Loucy (cell line): ENCODE results near the gene FLRT2.

Source experiments
- EZH2phosphoT487 ChIP-seq: fragments of 200-600 bp; IDR thresholded peaks from 2 replicates; pipeline ENCODE4 v1.6.1; 2018; ENCODE audit warnings: antibody characterized with exemption, mild to moderate bottlenecking, moderate library complexity, borderline replicate concordance
- TF ChIP-seq, protein P1 (sequence below): fragments of 200-600 bp; sonication (generic); conservative IDR thresholded peaks from 2 replicates; pipeline ENCODE4 v1.5.1; 2014; ENCODE audit warnings: mild to moderate bottlenecking, antibody characterized with exemption, low read length

- TF ChIP-seq, protein P1, sequence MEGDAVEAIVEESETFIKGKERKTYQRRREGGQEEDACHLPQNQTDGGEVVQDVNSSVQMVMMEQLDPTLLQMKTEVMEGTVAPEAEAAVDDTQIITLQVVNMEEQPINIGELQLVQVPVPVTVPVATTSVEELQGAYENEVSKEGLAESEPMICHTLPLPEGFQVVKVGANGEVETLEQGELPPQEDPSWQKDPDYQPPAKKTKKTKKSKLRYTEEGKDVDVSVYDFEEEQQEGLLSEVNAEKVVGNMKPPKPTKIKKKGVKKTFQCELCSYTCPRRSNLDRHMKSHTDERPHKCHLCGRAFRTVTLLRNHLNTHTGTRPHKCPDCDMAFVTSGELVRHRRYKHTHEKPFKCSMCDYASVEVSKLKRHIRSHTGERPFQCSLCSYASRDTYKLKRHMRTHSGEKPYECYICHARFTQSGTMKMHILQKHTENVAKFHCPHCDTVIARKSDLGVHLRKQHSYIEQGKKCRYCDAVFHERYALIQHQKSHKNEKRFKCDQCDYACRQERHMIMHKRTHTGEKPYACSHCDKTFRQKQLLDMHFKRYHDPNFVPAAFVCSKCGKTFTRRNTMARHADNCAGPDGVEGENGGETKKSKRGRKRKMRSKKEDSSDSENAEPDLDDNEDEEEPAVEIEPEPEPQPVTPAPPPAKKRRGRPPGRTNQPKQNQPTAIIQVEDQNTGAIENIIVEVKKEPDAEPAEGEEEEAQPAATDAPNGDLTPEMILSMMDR, result no peak
- TF ChIP-seq EZH2phosphoT487, result no peak
These were observed 173.1 kb downstream of the FLRT2 start for GRCh38 chr14:85702997-85703396.
